Kidney epithelial cell (primary cell): ENCODE results near the gene RELT. TPM values are rescaled to one million over a fixed set of nuclear protein-coding genes. Genes with fewer than 3 reads are reported as not detected.

Experiments used
- DNase-seq: peaks from one replicate; pipeline ENCODE4 v3.0.0-alpha.2; 2010; ENCODE audit warnings: low read depth
- H3K27me3 ChIP-seq: 2 replicates; pipeline ENCODE4 v1.6.0; 2011; ENCODE audit warnings: low read length; ENCODE audit not compliant: control insufficient read depth, insufficient read depth
- H3K36me3 ChIP-seq: 2 replicates; pipeline ENCODE4 v1.5.1; 2011; ENCODE audit warnings: low read length; ENCODE audit not compliant: control insufficient read depth, insufficient read depth
- H3K4me3 ChIP-seq: 2 replicates; pipeline ENCODE4 v1.5.1; 2011; ENCODE audit warnings: low read depth, mild to moderate bottlenecking, control low read depth, low read length
- total RNA-seq: library from RNA; depleted of rRNA; stranded (reverse); fragments of >200 nt; gene quantifications from 2 replicates; pipeline ENCODE4 v1.2.3, GENCODE V29; 2015
- TF ChIP-seq, protein P1 (sequence below): IDR thresholded peaks from 2 replicates; pipeline ENCODE4 v1.5.1; 2011; ENCODE audit warnings: mild to moderate bottlenecking, moderate library complexity, low read length, control low read depth, inconsistent platforms; ENCODE audit not compliant: insufficient read depth, poor library complexity, severe bottlenecking

RELT gene
- total RNA-seq, 1 donor from 2014 or later, result 8.0 TPM

DNA sequence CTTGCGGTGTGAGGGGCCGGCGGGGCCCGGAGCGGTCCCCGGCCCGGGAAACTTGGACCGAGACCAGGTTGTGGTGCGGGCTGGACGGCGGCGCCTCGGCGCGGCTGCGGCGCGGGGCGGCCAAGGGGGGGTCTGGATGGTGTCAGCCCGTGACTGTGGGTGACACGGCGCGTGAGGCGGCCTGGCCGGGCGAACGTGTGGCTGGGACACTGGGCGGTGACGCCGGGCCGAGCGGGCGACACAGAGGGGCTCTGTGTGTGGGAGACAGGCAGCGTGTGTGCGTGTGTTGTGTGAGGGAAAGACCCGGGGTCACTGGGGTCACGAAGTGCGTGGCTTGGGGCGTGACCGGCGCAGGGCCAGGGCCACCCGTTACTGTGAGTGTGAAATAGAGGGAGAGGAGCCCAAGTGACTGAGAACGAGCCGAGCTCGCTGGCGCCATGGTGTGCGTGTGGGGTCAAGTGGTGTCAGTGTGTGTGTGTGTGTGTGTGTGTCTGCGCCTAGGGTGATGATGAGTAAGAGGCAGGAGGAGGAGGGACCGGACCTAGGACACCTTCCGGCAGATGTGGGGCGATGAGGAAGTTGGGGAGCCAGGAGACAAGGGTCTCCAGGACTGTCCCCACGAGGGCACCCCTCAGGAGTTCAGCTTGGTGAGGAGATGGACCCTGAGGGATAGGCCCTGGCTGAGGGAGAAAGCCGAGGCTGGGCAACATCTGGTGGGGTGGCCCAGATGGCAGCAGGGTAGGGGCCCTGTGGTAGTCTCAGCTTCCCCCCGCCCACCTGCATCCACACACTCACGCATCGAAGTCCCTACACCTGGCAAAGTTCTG is 817 bp downstream of the RELT start:
- TF ChIP-seq, protein P1, sequence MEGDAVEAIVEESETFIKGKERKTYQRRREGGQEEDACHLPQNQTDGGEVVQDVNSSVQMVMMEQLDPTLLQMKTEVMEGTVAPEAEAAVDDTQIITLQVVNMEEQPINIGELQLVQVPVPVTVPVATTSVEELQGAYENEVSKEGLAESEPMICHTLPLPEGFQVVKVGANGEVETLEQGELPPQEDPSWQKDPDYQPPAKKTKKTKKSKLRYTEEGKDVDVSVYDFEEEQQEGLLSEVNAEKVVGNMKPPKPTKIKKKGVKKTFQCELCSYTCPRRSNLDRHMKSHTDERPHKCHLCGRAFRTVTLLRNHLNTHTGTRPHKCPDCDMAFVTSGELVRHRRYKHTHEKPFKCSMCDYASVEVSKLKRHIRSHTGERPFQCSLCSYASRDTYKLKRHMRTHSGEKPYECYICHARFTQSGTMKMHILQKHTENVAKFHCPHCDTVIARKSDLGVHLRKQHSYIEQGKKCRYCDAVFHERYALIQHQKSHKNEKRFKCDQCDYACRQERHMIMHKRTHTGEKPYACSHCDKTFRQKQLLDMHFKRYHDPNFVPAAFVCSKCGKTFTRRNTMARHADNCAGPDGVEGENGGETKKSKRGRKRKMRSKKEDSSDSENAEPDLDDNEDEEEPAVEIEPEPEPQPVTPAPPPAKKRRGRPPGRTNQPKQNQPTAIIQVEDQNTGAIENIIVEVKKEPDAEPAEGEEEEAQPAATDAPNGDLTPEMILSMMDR, result no peak
- no peaks in the 10 kb centered on the region for H3K27me3 ChIP-seq
- peak; percentile 19 for DNase-seq
- no peaks in the 10 kb centered on the region for H3K36me3 ChIP-seq
- peak overlapping the region; percentile 94 for H3K4me3 ChIP-seq

GRCh38 chr11:73379189-73379880 is 3.1 kb downstream of the RELT start:
- no peak overlapping the region for H3K4me3 ChIP-seq
- H3K36me3 ChIP-seq, result no peaks in the 10 kb centered on the region
- H3K27me3 ChIP-seq, result no peaks in the 10 kb centered on the region
- DNase-seq, result no peak
- TF ChIP-seq, protein P1, result no peak

GRCh38 chr11:73380331-73380730 is 4.1 kb downstream of the RELT start:
- H3K4me3 ChIP-seq, result no peak overlapping the region
- TF ChIP-seq, protein P1, result no peak
- H3K36me3 ChIP-seq, result no peaks in the 10 kb centered on the region
- H3K27me3 ChIP-seq, result no peaks in the 10 kb centered on the region
- DNase-seq, result no peak

DNA sequence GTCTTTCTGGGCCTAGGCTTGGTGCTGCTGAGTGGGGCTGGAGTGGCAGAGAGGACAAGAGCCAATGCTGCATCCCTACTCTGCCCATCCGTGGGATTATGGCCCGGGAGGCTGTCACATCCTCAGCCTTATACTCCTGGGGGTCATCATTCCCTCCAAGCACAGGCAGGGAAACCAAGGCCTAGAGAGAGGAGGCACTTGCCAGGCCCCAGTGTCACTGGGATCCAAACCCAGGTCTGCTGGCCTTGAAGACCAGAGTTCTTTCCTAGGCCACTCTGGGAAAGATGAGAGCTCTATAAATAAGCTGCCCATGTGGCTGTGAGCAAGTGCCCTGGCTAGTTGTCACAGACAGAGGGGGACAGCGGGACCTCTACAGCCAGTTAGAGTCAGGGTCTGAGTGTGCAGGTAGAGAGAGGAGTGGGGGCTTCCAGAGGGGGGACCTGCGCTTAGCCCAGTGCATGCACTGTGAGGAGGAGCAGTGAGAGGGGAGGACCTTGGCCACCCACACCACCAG is 4.8 kb downstream of the RELT start:
- no peaks in the 10 kb centered on the region for H3K36me3 ChIP-seq
- no peaks in the 10 kb centered on the region for H3K27me3 ChIP-seq
- H3K4me3 ChIP-seq, result no peak overlapping the region
- TF ChIP-seq, protein P1, result no peak
- DNase-seq, result no peak

GRCh38 chr11:73381589-73381988 is 5.4 kb downstream of the RELT start:
- DNase-seq, result no peak
- no peaks in the 10 kb centered on the region for H3K36me3 ChIP-seq
- H3K27me3 ChIP-seq, result no peaks in the 10 kb centered on the region
- no peak overlapping the region for H3K4me3 ChIP-seq
- TF ChIP-seq, protein P1, result no peak

DNA sequence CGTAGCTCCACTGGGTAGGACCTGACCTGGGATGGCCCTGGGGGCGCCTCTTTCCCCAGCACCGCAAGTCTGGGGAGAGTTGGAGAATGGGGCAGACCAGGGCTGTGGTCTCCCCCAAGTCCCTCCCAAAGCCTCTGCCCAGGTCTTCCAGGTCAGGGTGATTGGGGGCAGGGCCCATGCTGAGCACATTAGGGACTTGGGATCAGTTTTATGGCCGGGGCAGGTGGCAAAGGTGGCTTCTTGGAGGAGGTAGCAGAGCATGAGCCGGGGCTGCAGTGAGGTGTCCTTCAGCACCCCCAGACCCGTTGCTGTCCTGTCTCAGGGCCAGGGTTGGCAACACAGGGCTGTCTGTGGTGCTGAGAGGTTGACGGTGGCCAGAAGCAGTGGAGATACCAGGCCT is 6.0 kb downstream of the RELT start:
- Histone ChIP-seq H3K4me3 (no peak overlapping the region), H3K27me3 (no peaks in the 10 kb centered on the region), H3K36me3 (no peaks in the 10 kb centered on the region)
- DNase-seq, result no peak
- TF ChIP-seq, protein P1, result no peak
